GM12872 (cell line): ENCODE data around the gene CEACAM21.

Experiments used
- TF ChIP-seq, protein P1 (sequence below): IDR thresholded peaks from 3 replicates; pipeline ENCODE4 v1.5.1; 2011; ENCODE audit warnings: low read depth, mild to moderate bottlenecking, low read length, moderate library complexity; ENCODE audit not compliant: insufficient read depth

Gene CEACAM21

DNA sequence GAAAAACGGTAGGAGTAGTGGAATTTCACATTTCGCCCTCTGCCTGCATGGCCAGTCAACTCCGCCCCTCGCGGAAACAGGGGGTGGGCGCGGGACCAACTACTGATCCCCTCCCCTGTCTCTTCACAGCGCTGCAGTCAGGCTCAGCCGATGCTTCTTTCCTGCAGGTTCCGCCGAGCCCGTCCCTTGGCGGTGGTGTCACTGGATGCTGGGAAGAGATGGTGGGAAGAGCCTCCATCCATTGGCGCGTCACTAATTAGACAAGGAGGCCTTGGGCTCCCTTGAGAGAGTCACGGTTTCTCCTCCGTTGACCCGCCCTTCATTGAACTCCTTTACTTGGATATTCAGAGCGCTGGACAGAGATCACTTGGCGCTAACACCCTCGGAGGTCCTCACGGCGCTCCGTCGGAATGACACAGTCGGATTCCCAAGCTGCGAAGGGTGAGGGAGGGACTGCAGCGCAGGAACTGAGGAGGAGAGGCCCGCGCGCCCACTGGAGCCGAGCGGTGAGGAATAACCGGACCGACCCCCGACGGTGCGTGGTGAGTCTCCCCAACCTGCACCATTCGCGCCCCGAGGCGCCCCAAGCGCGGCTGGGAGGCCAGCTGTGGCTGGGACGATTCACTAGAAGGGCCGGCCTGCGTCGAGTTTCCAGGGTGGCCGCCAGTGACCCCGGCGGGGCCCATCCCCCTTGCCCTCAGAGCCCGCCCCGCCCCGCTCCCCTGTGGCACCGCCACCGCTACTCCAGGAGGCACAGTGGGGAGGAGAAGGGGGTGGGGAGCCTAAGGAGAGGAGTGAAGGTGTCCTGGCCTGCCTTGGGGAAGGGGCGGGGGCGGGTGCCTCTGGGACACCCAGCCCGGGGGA is 11.2 kb upstream of the CEACAM21 start:
- TF ChIP-seq, protein P1, sequence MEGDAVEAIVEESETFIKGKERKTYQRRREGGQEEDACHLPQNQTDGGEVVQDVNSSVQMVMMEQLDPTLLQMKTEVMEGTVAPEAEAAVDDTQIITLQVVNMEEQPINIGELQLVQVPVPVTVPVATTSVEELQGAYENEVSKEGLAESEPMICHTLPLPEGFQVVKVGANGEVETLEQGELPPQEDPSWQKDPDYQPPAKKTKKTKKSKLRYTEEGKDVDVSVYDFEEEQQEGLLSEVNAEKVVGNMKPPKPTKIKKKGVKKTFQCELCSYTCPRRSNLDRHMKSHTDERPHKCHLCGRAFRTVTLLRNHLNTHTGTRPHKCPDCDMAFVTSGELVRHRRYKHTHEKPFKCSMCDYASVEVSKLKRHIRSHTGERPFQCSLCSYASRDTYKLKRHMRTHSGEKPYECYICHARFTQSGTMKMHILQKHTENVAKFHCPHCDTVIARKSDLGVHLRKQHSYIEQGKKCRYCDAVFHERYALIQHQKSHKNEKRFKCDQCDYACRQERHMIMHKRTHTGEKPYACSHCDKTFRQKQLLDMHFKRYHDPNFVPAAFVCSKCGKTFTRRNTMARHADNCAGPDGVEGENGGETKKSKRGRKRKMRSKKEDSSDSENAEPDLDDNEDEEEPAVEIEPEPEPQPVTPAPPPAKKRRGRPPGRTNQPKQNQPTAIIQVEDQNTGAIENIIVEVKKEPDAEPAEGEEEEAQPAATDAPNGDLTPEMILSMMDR: no peak

DNA sequence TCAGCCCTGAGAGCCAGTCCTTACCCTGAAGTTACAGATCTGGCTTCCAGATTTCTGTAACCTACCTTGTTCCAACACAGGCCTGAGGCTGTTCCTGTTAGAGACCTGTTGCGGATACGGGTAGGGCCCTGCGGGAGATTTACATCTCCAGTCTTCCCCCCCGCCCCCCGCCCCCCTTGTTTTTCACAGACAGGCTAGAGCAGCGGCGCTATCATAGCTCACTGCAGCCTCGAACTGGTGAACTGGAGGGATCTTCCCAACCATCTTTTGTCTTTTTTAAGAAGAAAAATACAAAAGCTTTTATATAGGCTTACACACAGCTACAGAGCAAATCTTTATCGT is 10.6 kb upstream of the CEACAM21 start:
- TF ChIP-seq, protein P1: no peak

DNA sequence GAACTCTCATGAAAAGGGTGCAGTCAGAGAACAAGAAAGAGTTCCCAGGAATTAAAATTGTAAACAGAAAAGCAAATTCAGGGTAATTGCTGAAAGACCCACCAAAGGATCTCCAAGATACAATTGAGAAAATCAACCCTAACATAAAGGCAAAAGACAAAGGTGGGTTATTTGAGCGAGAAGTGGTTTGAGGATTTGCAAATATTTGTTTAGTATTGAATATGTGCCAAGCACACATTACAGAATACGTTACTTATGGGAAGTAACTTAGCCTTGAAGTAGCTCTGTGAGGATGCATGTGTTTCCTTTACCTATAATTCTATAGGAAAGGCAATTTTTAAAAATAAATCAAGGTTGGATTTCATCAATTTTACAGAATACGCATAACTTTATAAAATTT is 10.0 kb upstream of the CEACAM21 start:
- TF ChIP-seq, protein P1: no peak

DNA sequence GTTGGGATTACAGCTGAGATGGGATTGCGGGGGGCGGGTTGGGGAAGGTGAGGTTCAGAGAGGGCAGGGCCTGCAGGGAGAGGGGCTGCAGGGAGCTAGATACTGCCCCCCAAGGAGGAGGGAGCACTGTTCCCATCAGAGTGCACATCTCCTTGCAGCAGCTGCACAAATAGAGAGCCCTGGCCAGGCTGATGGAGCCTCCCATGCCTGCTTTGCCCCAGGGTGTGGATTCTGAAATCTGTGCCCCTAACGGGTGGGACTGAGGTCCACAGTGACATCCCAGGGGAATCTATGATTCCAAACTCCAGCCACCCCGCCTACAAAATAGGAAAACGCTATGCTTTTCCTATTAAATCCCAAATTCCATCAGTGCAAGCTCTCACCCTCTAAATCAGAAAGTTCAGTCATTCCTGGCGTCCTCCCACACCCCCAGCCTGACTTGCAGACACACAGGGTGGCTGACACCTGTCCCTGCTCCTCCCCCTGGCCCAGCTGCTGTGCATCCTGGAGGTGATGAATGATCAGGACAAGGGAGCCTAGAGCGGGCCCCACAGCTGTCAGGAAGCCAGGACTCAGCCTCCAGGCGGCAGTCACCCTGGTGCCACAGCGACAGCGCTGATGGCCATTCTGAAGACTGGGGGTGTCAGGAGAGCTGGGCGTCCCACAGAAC is 6.3 kb upstream of the CEACAM21 start:
- TF ChIP-seq, protein P1: no peak

DNA sequence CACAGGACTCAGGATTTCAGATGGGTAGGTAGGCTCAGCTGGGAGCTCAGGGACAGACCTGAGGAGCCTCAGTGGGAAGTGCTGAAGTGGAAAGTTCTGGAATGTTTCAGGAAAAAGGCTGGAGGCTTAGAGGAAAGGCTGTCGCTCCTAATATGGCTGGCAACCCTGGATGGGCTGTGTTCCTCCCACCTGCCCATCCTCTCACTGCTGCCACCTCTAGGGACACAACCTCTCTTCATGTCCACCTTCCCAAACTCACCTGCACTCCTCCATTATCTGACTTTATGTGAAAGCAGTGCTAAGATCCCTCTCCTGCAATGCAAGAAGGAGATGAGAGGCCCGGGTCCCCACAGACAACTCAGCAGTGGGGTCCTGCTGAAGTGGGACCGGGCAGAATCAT is 5.8 kb upstream of the CEACAM21 start:
- TF ChIP-seq, protein P1: no peak

DNA sequence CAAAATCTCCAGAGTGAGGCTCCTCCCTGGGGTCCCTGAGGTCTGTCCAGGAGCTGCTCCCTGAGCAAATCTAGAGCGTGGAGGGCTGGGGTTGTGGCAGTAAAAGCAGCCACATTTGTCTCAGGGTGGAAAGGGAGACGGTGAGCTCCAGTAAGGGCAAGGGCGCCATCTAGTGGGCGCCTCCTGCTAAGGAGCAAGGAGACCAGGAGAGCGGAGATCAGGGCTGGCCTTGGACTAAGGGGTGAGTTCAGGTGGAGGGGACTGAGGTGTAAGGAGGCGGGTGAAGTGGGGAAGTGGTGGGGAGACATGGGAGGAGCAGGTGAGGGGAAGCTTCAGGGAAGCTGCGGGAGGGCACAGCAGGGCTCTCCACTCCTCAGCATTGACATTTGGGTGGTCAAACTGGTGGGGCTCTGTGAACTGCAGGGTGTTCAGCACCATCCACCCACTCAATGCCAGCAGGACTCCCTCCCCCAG is 5.3 kb upstream of the CEACAM21 start:
- TF ChIP-seq, protein P1: peak; percentile 91

DNA sequence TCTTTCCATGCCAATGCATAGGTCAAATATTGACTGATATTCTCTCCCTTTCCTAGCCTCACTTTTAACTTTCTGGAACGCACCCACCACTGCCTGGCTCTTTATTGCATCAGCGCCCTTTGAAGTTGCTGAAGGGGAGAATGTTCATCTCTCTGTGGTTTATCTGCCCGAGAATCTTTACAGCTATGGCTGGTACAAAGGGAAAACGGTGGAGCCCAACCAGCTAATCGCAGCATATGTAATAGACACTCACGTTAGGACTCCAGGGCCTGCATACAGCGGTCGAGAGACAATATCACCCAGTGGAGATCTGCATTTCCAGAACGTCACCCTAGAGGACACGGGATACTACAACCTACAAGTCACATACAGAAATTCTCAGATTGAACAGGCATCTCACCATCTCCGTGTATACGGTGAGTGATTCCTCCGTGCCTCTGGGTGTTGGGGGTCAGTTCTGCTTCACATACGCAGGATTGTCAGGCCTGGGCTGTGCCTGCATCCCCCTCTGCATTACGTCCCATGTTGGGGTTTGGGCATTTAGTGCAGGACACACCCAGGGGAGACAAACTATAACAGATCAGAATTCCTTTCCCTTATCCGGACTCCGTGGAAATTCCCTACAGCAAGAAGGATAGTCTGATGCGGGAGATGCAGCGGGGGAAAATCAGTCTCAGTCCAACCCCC is 1.3 kb downstream of the CEACAM21 start:
- TF ChIP-seq, protein P1: no peak
